Limb (tissue), 2 donors: ENCODE data around the gene DYRK2.

ENCODE experiments used
- DNase-seq, 2 donors: peaks; one replicate each; pipeline ENCODE4 v3.0.0-alpha.2; 2016; ENCODE audit errors: extremely low spot score in 2 of 2

The DYRK2 gene

DNA sequence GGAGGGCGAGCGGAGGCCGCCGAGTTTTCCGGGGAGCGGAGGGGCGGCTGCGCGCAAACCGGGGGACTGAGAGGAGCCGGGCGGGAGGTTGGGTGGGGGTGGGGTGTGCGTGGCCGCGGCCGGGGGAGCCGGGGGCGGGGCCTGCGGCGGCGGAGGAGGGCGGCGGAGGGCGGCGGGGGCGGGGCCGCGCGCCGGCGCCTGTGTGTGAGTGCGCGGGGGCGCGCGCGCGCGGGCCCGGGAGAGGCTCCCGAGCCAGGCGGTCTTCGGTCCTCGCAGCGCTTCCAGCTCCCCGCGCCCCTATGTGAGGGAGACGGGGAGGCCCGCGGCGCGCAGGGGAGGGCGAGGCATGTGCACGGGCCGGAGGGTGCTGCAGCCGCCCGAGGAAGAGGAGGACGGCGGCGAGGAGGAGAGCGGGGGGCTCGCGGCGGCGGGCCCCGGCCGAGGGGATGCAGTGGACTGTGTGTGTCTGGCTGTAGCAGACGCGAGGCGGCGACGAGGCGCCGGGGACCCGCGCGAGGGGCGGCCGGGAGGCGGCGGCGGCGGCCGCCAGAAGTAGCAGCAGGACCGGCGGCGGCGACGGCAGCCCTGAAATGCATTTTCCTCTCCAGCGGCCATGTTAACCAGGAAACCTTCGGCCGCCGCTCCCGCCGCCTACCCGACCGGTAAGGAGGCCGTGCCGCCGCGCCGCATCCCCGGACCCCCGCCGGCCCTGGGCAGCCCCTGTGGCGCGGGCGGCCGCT is at the start of gene DYRK2:
Gene DYRK2, plus strand, starts transcription at position 225 of the 740 bp plus-strand sequence. Its CDS starts 389 bp downstream, at position 614.
- peak; percentile 85 to 93 for DNase-seq

DNA sequence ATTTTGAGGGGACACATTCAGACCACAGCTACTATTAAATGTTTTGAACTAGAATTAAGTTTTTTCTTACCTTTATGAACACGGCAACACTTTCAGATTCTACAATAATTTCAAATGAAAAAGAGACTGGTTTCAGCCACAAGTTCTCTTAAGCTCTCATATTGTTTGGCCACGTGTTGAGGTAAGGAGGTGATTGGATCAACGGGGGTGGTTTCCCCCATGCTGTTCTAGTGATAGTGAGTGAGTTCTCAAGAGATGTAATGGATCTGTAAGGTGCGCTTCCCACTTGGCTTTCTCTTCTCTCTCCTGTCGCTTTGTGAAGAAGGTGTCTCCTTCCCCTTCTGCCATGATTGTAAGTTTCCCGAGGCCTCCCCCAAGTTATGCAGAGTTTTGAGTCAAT is 48.9 kb upstream of the DYRK2 start:
- no peak for DNase-seq

DNA sequence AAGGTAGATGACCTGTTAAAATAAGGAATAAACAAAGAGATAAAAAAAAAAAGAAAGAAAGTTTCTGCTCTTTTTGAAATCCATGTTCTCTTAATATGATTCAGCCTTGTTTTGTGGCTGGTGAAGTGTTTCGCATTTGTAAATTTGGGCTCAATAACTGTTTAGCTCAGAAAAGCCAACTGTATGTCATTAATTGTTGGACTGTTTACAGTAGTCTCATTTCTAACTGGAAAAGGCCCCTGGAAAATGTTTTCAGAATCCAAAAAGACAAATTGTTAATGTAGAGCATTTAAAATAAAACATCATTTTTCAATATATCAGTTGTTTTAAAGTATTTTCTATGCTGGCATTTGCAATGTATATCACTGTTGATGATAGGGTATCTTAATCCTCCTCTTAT is 47.4 kb upstream of the DYRK2 start:
- DNase-seq: no peak

DNA sequence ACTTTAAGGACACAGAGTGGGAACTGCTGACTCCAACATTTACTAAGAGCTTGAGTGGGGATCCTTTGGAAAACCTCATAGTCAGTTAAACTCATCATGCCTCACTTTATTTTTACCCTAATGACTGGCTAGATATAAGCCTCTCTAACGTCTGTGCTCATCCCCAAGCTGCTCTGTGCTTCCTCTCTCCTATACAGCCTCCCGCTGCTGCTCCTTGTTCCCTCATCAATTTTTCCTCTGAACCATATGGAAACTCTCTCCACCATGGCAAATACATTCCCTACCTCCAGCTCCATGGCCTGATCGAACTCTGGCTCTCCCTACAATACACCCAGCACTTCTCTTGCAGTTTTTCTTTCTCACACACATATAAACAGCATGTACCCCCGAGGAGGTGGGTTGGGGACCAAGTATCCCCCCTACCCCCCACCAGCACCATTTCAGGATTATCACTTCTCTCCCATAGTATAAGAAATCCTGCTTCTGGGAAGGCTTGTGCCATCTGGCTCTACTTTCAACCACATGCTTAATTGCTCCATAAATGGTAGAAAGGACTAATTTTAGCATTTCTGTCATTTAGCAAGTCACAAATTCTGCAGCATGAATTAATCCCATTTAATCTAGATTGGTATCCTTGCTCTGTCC is 39.2 kb upstream of the DYRK2 start:
- DNase-seq: no peak

DNA sequence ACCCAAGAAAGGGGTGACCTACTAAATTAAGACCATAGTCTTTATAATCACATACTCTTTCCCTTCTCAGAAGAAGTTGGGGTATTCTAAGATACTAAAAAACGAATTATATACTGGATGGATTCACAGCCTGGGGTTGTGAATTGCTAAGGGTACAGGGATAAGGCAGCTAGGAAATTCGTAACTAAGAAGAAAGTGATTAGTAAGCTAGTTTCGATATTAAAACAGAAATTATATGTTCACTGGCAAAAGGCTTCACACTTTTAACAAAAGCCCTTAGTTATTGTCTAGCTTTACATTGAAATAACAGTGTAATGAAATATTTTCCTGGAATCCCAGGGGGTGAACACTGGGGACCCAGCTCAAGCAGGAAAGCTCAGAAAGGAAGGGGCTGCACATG is 35.5 kb upstream of the DYRK2 start:
- no peak for DNase-seq

DNA sequence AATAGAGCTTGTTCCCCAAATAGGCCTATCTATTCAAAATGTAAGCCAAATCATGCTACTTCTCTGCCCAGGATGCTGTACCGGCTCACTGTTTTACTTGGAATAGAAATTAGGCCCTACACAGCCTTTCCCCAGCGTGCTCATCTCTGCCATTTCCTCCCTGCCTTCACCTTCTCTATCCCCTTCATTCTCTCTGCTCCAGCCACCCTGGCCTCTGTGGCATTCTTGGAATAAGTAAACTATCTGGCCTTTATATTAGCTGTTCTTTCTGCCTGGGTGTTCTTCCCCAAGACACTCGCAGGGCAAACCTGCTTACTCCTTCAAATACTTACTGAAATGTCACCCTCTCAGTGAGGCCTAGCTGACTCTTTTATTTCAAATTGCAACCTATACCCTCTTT is 30.9 kb upstream of the DYRK2 start:
- DNase-seq: no peak

DNA sequence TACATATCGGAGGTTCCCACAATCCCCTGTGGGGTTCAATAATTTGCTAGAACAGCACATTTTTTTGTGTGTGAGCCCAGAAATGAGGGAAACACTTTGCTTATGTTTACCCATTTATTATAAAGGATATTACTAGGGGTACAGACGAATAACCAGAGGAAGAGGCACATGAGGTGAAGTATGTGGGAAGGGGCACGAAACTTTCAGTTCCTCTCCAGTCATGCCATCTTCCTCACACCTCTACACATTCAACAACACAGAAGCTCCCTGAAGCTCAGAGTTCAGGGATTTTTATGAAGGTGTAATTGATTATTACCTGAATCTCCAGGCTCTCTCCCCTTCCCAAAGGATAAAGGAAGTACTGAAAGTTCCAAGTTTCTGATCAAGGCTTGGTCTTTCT is 30.2 kb upstream of the DYRK2 start:
- no peak for DNase-seq

DNA sequence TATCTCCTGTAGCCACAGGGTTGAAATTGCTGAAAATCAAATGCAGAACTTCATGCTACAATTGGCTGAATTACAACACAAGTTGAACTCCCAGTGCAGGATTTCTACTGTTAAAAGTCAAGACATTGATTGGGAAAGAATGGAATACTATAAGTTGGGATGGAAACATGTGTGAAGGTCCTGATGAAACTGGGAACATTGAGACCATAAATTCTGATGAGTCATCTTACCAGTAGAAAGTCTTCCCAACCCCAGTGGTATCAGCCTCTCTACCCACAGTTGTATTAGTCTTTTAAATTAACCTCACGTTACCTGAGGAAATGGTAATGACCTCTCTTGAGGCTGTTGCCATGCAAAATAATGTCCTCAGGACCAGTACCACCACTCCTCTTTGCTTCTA is 27.4 kb upstream of the DYRK2 start:
- DNase-seq: no peak

DNA sequence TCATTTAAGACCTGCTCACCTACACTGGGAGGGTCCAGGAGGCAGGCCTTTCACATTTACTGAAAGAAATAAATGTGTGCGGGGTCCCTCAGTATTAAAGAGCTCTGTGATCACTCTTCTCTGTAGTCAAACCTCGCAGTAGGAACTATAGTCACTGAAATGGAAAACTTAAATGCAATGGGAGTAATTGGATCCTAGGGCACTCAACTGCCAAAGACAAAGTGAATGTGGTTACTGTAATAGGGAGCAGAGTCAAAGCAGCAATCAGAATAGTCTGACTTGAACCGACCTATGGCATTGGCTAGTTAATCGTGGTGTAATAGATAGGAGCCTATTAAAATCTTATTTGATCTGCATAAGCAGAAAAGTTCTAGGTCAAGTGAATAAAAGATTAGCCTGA is 26.6 kb upstream of the DYRK2 start:
- DNase-seq: no peak

DNA sequence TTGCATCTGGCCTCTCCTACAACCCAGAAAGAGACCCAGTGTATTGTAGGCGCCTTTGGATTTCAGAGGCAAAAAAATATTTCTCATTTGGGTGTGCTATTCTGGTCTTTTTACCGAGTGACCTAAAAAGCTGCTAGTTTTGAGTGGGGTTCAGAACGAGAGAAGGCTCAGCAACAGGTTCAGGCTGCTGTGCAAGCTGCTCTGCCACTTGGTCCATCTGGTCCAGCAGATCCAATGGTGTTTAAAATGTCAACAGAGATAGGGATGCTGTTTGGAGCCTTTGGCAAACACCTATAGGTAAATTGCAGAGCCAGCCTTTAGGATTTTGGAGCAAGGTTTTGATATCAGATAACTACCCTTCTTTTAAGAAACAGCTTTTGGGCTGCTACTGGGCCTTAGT is 25.3 kb upstream of the DYRK2 start:
- no peak for DNase-seq

DNA sequence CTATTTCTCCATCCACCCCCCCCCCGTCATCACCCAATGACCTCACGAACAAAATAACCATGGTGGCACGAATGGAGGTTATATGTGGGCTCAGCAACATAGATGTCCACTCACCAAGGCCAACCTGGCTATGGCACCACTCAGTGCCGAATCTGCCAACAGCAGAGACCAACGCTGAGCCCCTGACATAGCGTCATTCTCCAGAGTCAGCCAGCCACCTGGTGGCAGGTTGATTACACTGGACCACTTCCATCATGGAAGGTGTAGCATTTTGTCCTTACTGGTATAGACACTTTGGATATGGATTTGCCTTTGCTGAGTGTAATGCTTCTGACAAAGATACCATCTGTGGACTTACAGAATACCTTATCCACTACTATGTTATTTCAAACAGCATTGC is 24.2 kb upstream of the DYRK2 start:
- DNase-seq: no peak

DNA sequence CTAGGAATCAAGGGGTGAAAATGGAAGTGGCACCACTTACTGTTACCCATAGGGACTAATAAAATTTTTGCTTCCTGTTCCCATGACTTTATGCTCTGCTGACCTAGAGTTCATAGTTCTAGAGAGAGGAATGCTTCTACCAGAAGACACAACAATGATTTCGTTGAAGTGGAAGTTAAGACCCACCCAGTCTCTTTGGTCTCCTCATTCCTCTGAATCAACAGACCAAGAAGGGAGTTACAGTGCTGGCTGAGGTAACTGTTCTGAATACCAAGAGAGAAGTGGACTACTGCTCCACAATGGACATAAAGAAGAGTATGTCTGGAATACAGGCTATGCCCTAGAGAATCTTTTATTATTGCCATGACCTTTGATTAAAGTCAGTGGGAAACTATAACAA is 23.5 kb upstream of the DYRK2 start:
- no peak for DNase-seq

DNA sequence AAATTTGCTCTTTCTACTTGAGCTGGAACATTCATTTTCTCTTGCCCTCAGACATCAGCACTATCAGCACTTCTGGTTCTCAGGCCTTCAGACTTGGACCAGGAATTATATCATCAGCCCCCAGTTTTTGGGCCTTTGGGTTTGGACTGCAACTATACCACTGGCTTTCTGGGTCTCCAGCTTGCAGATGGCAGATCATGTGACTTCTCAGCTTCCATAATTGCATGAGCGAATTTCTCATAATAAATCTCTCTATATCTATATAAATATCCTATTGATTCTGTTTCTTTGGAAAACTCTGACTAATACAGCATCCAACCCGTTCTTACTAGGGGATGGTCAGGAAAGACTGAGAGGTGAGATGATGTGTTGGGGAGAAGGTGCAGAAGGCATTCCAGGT is 22.4 kb upstream of the DYRK2 start:
- DNase-seq: no peak

DNA sequence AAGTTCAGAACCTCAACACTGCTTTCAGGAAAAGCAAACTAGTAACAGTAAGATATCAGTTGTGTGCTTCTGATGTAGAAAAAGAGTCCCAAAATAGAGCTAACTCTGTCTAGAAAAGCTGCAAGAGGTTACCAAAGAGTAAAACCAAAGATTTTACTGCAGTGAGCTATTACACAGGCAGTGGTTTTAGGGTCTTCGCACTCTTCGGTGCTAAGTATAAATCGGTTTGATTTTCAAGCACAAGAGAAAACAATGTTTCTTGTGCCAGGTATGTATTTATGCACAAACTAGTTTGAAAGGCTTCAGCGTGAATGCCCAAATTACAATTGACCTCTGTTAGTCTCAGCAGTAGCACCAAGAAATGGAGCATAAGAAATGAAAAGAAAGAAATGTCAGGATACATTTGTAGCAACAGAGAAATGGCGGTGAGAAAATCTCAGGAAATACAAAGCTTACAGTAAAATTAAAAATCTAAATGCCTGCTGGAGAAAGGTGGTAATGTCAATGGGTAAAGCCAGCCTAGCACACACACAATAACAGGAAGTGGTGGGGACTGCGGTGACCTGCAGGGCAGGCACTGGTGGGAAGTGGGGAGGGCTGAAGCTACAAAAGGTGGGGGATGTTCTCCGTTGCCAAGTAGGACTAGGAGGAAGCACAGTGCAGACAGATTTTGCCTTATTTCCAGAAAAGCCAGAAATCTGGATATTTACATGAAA is 18.0 kb upstream of the DYRK2 start:
- DNase-seq: no peak

DNA sequence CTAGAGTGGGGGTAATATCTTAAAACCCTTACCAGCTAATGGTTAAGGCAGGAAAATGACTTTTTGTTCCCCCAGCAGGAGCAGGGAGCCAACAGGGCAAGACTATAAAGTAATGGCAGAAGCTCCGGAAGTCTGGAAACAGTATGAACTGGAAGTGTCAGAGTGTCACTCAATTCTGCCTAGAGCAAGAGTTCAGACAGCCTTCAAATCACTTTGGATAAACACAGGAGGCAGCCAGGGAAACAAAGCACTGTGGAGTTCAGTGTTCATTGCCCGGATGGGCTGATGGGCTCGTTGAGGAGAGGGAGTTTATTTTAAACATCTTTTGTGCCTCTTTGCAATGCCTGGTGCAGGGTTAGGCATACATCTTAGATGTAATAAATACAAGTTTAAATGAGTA is 16.5 kb upstream of the DYRK2 start:
- no peak for DNase-seq

DNA sequence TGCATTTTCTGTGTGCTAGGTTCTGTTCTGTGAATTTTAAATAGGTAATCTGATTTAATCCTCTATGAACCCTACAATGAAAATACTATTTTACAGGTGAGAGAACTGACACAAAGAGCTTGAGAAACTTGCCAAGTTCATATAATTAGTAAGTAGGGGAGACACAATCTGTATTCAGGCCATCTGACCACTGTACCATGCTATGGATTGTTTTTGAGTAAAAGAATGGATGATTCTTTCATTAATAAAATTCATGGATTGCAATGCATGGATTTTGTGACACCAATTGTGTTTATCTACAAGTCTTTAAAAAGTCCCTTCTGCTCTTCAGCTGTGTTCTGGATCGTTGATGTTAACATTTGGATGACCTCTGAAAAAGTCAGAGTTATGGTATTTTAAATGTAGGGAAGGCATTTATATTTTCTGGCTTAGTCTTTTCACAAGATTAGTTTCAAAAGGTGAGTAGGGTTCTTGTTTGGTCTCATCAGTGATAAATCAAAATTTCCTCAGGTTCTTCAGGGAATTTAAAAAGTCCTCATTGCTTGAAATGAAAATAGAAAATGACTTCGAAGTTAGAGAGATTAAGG is 15.4 kb upstream of the DYRK2 start:
- DNase-seq: no peak

DNA sequence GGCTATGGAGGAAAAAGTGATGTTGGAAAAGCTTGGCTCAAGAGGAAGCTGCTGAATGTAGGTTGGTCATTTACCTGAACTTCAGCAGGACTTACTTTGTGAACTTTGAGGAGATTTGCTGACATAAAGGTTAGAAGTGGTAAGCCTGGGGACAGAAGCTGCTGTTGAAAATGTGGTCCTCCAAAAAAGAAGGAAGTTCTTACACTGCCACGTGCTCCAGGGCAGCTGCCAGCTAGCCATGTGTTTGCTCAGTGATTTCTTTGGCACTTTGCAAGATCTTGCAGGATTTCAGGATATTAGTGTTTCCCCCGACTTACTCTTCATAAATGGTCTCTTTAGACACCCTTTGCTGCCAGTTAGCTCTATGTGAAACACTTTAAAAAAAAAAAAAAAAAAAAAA is 14.8 kb upstream of the DYRK2 start:
- DNase-seq: peak in 1 of 2 donors; percentile 6

DNA sequence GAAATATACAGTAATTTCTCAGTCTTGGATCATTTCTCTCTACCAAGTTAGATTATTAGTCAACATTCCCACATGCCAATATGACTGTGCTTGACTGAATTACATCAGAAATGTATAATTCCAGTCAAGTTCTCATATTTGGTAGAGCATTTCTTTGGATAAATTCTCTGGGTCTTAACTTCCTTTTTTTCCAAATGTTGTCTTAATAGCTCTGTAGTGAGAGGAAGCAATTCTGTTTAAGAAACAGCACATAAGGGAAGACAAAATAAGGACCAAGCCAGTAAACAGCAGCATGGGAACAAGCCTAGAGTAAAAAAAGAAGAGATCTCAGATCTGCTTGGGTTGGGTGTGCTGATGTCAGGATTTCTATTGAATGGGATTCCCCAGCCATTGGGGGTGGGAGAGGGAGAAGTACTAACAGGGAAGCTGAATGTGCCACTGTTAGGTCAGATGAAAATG is 14.2 kb upstream of the DYRK2 start:
- no peak for DNase-seq

DNA sequence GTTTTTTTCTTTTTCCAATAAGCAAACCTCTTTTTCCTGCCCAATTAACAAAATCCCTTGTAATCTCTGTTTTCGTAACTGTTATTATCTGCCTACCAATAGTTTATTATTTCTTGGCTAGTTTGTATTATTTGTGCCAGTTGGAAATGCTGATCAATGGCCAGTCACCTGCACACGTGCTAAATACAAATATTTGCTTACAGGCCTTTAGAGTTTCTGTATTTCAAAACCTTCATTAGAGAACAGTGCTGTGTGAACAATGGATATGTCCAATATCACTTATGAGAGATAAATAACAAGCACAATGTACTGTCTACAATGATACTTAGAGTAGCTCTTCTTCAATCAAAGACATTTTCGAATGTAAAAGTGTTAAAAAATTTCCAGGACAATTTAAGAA is 10.8 kb upstream of the DYRK2 start:
- DNase-seq: no peak

DNA sequence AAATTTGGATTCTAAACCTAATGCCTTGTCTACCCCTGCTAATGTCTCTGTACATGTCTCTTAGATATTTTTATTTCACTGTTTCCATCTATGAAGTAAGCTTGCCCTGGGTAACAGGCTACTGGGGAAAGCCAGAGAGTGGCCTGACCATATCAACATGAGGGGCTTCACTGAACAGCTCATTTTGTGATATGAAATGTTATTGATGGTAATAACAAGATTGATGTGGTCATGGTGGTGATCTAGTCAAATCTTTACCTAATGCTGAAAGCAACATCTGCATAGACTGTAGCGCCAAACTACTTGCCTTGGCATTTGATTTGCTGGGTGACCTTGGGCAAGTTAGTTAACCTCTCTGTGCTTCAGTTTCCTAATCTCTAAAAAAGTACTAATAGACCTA is 9.9 kb upstream of the DYRK2 start:
- DNase-seq: no peak

DNA sequence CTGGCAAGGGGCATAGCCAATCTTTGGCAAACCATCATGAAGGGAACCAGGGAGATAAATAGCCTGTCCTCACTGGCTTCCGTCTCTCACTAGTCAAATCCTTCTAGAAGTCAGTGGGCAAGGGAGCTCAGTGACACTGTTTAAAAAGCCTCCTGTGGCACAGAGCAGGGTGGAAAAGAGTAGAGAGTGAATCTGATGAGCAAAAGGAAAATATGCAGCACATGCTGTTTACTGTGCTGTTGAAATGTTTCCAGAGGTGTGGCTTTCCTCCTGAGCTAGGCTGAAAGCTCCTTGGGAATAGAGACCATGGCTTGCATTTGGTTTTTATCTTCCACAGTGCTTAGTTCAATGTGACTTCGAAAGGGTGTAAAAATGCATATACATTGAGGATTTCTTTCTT is 7.7 kb upstream of the DYRK2 start:
- DNase-seq: no peak

DNA sequence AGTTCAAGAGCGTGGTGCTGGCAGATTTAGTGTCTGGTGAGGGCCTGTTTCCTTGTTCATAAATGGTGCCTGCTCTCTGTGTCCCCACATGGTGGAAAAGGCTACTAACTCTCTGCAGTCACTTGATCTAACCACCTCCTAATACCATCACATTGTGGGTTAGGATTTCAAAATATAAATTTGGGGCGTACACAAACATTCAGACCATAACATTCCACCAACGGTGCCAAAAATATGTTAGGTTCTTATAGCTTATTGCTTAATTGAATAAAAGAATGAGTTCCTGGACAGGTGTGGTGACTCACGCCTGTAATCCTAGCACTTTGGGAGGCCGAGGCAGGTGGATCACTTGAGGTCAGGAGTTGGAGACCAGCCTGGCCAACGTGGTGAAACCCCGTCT is 3.4 kb upstream of the DYRK2 start:
- DNase-seq: no peak
